Glomerular endothelial cell (primary cell): Measurements from ENCODE around the gene ATL3. TPM values are rescaled to one million over a fixed set of nuclear protein-coding genes. Genes with fewer than 3 reads are reported as not detected.
"Not testable (repeated sequence)": the region's sequence is repeated elsewhere in the genome, so short reads cannot be mapped to it uniquely, and the experiment has no call there.

Experiments
- DNase-seq: peaks from one replicate; pipeline ENCODE4 v3.0.0-alpha.2; 2011; ENCODE audit warnings: low read depth, low spot score; ENCODE audit errors: extremely low read depth
- total RNA-seq: library from RNA; depleted of rRNA; stranded (reverse); fragments of >200 nt; gene quantifications from 2 replicates; pipeline ENCODE4 v1.2.3, GENCODE V29; 2015

Gene ATL3
- total RNA-seq, 1 donor from 2014 or later = 69.5 TPM

DNA sequence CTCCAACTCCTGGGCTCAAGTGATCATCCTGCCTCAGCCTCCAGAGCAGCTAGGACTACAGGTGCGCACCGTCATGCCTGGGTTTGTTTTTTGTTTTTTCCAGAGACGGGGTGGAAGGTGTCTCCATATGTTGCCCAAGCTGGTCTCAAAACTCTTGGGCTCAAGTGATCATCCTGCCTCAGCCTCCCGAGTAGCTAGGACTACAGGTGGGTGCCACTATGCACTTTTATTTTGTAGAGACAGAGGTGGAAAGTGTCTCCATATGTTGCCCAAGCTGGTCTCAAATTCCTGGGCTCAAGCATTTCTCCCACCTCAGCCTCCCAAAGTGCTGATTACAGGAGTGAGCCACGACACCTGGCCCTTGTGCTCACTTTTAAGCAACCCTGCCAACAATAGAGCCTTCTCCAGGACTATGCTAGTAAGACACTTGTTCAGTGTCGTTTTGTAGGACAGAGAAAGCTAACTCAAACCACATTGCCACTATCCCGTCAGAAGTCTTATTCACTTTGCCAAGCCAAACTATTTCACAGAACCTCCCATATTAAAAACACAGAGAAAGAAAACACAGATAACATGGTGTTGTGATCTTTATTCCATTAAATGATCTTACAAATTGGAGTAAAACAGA is 47.5 kb downstream of the ATL3 start:
- no peak for DNase-seq

- no peak for DNase-seq
Observed at GRCh38 chr11:63622323-63622722, 48.9 kb downstream of the ATL3 start.

- no peak for DNase-seq
Observed at GRCh38 chr11:63621071-63621470, 50.1 kb downstream of the ATL3 start.

GRCh38 chr11:63619967-63620366 is 51.2 kb downstream of the ATL3 start:
- DNase-seq = no peak

- not testable (repeated sequence) for DNase-seq
Observed at GRCh38 chr11:63617686-63618085, 53.5 kb downstream of the ATL3 start.

DNA sequence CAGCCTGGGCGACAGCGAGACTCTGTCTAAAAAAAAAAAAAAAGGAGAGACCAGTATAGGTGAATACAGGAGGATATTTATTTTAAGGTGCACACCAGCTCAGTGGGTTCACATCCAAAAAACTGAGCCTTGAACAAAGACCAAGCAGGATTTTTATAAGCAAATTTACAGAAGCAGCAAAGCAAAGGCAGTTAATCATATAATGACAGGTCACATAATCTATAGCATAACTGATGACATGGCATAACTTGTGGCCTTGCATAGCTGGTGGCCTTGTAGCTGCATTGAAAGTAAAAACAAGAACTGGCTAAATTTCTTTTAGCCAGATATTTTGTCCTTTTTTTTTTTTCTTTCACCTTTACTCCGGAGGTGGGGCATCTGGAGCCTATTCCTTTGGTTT is 54.2 kb downstream of the ATL3 start:
- no peak for DNase-seq

DNA sequence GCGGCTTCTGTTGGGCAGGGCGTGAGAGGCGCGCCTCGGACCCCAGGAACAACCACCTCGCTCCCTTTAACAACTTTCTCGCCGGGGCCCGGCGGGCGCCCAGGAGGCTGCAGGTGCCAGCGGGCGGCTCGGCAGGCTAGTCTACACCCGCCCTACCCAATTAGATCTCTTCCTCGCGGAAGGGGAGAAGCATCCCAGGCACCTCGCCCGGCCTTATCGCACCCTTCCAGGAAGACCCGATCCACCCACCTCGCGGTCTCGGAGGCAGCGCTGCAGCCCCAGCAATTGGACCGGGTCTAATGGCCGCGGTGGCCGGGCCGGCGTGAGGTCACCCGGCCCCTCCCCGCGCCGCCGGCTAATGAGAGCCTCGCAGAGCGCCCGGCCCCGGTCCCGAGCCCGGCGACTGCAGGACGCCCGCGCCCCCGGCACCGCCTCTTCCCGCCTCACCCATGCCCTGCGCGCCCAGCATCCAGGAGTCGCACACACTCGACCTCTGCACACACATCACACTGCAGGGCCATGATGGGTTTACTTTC is 57.0 kb downstream of the ATL3 start, which contains the start of gene PLAAT3:
TSS of gene PLAAT3 (minus strand) at position 298 of the 536 bp plus-strand sequence. CDS start 419 bp downstream, outside the sequence.
- no peak for DNase-seq

- DNase-seq = no peak
Observed at GRCh38 chr11:63613517-63614135, 57.5 kb downstream of the ATL3 start.

- DNase-seq = no peak
Observed at GRCh38 chr11:63612181-63612580, 59.0 kb downstream of the ATL3 start.

DNA sequence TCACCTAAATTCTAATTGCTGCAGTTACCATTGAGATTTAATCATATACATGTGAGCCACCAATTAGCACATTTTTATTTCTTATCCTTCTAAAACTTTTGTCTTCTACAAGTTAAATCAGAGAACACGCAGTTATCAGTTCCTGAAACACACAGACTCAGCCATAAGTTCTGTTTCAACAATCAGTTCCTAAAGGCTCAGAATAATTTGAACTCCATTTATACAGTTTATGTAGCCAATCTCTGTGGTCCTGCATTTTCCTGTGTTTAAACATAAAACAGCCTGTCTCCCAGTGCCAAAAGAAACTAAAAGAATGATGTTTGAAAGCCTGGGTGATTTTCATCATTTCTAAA is 59.8 kb downstream of the ATL3 start:
- no peak for DNase-seq

GRCh38 chr11:63610604-63611394 is 60.4 kb downstream of the ATL3 start:
- DNase-seq = no peak

GRCh38 chr11:63609971-63610580 is 61.1 kb downstream of the ATL3 start:
- DNase-seq = no peak

DNA sequence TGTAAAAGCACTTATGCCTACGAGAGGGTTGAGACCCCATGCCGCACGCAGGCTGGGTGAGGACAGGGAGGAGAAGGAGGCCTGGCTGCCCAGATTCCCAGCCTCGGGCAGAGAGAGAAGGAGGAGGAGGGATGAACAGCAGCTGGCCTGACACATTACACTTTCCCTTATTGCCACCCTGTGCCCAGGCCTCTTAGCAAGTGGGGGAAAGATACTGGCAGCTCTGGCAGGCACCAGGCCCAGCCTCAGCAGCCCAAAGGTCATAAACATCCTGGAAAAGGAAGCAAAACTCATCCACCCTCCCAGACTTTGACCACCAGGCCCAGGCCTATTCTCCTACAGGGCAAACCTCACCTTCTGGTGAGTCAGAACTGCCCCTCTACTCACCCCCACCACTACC is 61.6 kb downstream of the ATL3 start:
- DNase-seq = no peak

DNA sequence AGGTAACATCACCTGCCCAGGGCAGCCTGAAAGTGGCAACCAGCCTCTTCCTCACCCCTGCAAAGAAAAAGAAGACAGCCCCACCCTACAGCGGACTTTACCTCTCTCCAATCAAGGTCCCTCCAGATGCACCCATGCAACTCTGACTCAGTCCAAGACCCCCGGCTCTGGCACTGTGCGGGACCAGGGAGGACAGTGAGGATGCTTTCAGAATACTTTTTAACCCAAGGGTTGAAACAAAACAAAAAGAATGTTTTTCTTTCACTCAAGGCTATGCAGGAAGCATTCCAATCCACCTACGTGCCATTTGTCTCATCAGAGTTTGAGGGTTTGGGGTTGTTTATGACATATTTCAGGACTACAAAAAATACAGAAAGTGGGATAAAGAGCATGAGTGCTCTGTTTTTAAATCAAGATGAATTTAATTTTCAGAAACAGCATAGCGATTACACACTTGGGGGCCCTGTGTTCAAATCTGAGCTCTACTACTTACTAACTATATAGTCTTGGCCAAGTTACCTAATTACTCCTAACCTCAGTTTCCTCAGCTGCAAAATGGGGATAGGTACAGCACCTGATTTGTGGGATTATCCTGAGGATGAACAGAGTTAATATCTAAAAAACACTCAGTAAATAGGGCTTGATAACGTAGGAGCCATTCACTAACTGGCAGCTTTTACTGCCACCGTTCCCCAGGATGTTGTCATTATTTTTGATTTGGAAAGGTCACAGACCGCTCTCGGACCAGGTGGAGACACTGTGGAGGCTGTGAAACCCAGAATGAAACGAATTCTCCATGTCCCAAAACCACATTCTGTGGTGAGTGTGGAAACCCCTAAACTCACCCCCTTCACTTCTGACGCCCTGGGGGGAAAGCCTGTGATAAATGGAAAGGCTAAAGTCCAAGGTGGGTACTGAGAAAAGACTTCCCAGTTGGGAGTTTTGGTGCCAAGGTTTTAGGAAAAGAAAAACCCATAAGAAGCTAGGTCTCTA is 62.5 kb downstream of the ATL3 start:
- no peak for DNase-seq

DNA sequence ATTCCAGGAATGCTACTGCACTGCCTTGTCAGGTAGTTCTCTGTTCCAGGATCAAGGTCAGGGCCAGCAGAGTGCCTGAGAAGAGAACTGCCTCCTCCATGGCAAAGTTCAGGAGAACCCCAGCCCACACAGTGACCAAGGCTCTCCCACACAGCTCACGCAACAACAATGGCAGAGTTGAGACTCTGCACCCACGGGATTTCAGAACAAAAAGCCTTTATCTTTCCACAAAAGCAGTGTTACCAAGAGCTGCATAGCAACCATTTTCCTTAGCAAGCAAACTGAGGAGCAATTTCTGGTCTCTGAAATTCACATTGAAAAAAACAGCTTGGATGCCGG is 68.0 kb downstream of the ATL3 start:
- DNase-seq = no peak

DNA sequence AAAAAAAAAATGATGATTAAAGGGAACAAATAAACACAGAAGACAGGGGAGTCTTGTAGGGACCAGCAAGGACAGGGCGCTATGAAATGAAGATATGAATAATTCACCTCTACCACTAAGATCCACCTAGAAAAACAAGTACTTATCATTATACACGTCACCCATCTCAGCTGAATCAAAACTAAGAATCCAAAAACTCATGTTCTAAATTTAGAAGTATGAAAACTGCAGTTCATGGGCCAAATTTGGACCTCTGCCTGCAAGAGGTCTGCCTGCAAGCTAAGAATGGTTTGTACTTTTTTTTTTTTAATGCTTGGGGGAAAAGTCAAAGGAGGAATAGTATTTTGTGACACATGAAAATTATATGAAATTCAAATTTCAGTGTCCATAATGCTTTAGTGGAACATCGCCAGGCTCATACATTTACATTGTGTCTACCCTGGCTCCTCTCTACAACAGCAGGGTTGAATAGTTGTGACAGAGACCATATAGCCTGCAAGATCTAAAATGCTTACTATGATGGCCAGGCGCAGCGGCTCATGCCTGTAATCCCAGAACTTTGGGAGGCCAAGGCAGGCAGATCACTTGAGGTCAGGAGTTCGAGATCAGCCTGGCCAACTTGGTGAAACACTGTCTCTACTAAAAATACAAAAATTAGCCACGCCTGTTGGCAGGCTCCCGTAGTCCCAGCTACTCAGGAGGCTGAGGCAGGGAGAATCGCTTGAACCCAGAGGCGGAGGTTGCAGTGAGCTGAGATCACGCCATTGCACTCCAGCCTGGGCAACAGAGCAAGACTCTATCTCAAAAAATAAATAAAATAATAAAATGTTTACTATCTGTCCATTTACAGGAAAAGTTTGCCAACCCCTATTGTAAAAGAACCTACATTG is 68.6 kb downstream of the ATL3 start:
- not testable (repeated sequence) for DNase-seq

DNA sequence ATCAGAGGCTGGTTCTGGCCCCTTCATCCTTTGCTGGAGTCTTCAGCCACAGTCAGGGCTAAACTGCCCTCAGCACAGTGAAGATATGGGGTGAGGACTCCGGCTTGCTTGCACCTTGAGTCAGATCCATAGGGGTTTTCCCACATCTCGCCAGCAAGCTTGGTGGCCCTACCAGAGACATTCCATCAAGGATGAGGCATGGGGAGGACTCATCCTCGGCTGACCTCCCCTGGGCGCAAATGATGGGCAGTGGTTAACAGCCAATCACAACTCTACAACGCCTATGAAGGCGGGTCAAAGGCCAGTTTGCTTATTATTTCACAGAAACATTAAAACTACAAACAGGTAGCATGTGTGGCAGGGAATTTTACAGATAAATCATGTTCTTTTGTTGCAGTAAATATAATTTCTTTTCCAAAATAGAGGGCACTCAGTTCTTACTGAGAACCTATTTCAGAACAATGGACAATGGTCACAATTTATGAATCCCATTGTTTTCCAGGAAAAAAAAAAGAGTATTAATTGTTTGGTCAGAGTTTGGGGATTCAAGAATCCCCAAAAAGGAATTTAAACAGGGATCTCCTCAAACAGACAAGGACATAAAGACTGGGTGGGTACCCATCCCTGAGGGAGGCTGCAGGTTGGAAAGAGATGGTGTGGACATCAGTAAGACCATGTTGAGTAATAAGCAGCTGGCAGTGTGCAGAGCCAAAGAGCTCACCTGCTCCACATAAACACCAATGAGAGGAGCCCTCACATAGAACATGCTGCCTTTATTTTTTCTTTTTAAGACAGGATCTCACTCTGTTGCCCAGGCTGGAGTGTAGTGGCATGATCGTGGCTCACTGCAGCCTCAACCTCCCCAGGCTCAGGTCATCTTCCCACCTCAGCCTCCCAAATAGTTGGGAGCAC is 71.7 kb downstream of the ATL3 start:
- no peak for DNase-seq

- DNase-seq = no peak
Observed at GRCh38 chr11:63598556-63598955, 72.6 kb downstream of the ATL3 start.
